HEK293 (cell line): ENCODE measurements around the gene FAN1.

Experiments used
- CTCF ChIA-PET: fragments of 350-600 bp; formaldehyde crosslinking; extraction: SDS; loops from one replicate; lab custom pipeline; 2021; ENCODE audit warnings: antibody characterized with exemption; lab: Yijun Ruan, JAX
- POLR2A ChIA-PET: fragments of 300-600 bp; formaldehyde crosslinking; extraction: SDS; loops from one replicate; lab custom pipeline; 2020; ENCODE audit warnings: antibody characterized with exemption, inconsistent platforms; lab: Yijun Ruan, JAX
- H3K27ac ChIP-seq: fragments of 200-500 bp; sonication (Bioruptor generic); 2 replicates; pipeline ENCODE4 v1.5.1; 2014; ENCODE audit warnings: low read depth, low read length, control low read depth, inconsistent platforms; ENCODE audit errors: extremely low read depth
- H3K36me3 ChIP-seq, 2 experiments: fragments of 200-500 bp in 1 of 2; sonication (Bioruptor generic) in 1 of 2; 1 replicate in 1 of 2; 2 replicates in 1 of 2; pipeline ENCODE4 v1.5.1; 2014 to 2017; ENCODE audit warnings: inconsistent platforms in 2 of 2, low read length in 2 of 2; ENCODE audit not compliant: control insufficient read depth in 2 of 2, insufficient read depth in 1 of 2
- H3K4me1 ChIP-seq: fragments of 200-500 bp; sonication (Bioruptor generic); 2 replicates; pipeline ENCODE4 v1.5.1; 2014; ENCODE audit warnings: mild to moderate bottlenecking, low read length, inconsistent platforms; ENCODE audit not compliant: control insufficient read depth, insufficient read depth
- H3K4me3 ChIP-seq: 2 replicates; pipeline ENCODE4 v1.5.1; 2011; ENCODE audit warnings: low read depth, mild to moderate bottlenecking, control low read depth, low read length, moderate library complexity
- H3K9me3 ChIP-seq: fragments of 200-500 bp; sonication (Bioruptor generic); 2 replicates; pipeline ENCODE4 v1.5.1; 2014; ENCODE audit warnings: low read depth, low read length, inconsistent platforms; ENCODE audit not compliant: control insufficient read depth, insufficient read depth
- HOXC10 ChIP-seq: sonication (generic); formaldehyde crosslinking; IDR thresholded peaks from 2 replicates; pipeline ENCODE4 v1.8.1; 2023; ENCODE audit warnings: mild to moderate bottlenecking, missing genetic modification reagents
- SCRT2 ChIP-seq: fragments of 450-650 bp; formaldehyde crosslinking; IDR thresholded peaks from 2 replicates; pipeline ENCODE4 v1.5.1; 2016; ENCODE audit warnings: missing biosample characterization, missing genetic modification characterization
- WT1 ChIP-seq: fragments of 450-650 bp; formaldehyde crosslinking; IDR thresholded peaks from 2 replicates; pipeline ENCODE4 v1.5.1; 2016; ENCODE audit warnings: missing biosample characterization, missing genetic modification characterization
- ZBTB49 ChIP-seq: fragments of 450-650 bp; formaldehyde crosslinking; IDR thresholded peaks from 2 replicates; pipeline ENCODE4 v1.5.1; 2016; ENCODE audit warnings: missing biosample characterization, missing genetic modification characterization, low read depth
- ZBTB7A ChIP-seq: fragments of 450-650 bp; formaldehyde crosslinking; IDR thresholded peaks from 2 replicates; pipeline ENCODE4 v1.5.1; 2016; ENCODE audit warnings: low read depth, missing biosample characterization, missing genetic modification characterization
- ZIC2 ChIP-seq: fragments of 450-650 bp; formaldehyde crosslinking; IDR thresholded peaks from 2 replicates; pipeline ENCODE4 v1.5.1; 2016; ENCODE audit warnings: missing biosample characterization, missing genetic modification characterization
- ZNF148 ChIP-seq: fragments of 450-650 bp; formaldehyde crosslinking; IDR thresholded peaks from 2 replicates; pipeline ENCODE4 v1.5.0; 2017; ENCODE audit warnings: missing biosample characterization, missing genetic modification characterization, borderline replicate concordance
- ZNF248 ChIP-seq: fragments of 450-650 bp; formaldehyde crosslinking; IDR thresholded peaks from 2 replicates; pipeline ENCODE4 v1.5.1; 2017; ENCODE audit warnings: missing biosample characterization, missing genetic modification characterization
- ZNF274 ChIP-seq, 2 experiments: fragments of 200-500 bp in 1 of 2; fragments of 450-650 bp in 1 of 2; sonication (Bioruptor generic) in 1 of 2; formaldehyde crosslinking in 1 of 2; IDR thresholded peaks; 2 replicates each; pipeline versions ENCODE4 v1.5.1 to v1.6.1; 2014 to 2016; ENCODE audit warnings: borderline replicate concordance in 1 of 2, inconsistent platforms in 1 of 2, low read length in 1 of 2, missing biosample characterization in 1 of 2, missing genetic modification characterization in 1 of 2
- ZNF398 ChIP-seq: fragments of 450-650 bp; formaldehyde crosslinking; IDR thresholded peaks from 2 replicates; pipeline ENCODE4 v1.5.1; 2017; ENCODE audit warnings: missing biosample characterization, missing genetic modification characterization
- ZNF548 ChIP-seq: fragments of 450-650 bp; formaldehyde crosslinking; IDR thresholded peaks from 2 replicates; pipeline ENCODE4 v1.5.1; 2016; ENCODE audit warnings: missing biosample characterization, missing genetic modification characterization
- ZNF555 ChIP-seq: fragments of 450-650 bp; formaldehyde crosslinking; conservative IDR thresholded peaks from 2 replicates; pipeline ENCODE4 v1.5.1; 2017; ENCODE audit warnings: missing biosample characterization, mild to moderate bottlenecking, missing genetic modification characterization, inconsistent platforms
- ZNF558 ChIP-seq: fragments of 450-650 bp; formaldehyde crosslinking; IDR thresholded peaks from 2 replicates; pipeline ENCODE4 v1.5.1; 2016; ENCODE audit warnings: missing biosample characterization, missing genetic modification characterization
- ZNF580 ChIP-seq: fragments of 450-650 bp; formaldehyde crosslinking; IDR thresholded peaks from 2 replicates; pipeline ENCODE4 v1.5.1; 2016; ENCODE audit warnings: missing biosample characterization, missing genetic modification characterization
- ZNF596 ChIP-seq: fragments of 450-650 bp; IDR thresholded peaks from 2 replicates; pipeline ENCODE4 v1.5.0; 2018; ENCODE audit warnings: missing biosample characterization, mild to moderate bottlenecking, missing genetic modification characterization, moderate library complexity
- ZNF654 ChIP-seq: fragments of 450-650 bp; formaldehyde crosslinking; IDR thresholded peaks from 2 replicates; pipeline ENCODE4 v1.5.1; 2016; ENCODE audit warnings: low read depth, missing biosample characterization, missing genetic modification characterization
- ZNF792 ChIP-seq: fragments of 450-650 bp; formaldehyde crosslinking; IDR thresholded peaks from 2 replicates; pipeline ENCODE4 v1.5.1; 2016; ENCODE audit warnings: missing biosample characterization, missing genetic modification characterization
- ZNF830 ChIP-seq: fragments of 450-650 bp; IDR thresholded peaks from 2 replicates; pipeline ENCODE4 v1.5.0; 2018; ENCODE audit warnings: missing biosample characterization, missing genetic modification characterization, low read depth, mild to moderate bottlenecking, moderate library complexity
- ZSCAN16 ChIP-seq: fragments of 450-650 bp; formaldehyde crosslinking; IDR thresholded peaks from 2 replicates; pipeline ENCODE4 v1.5.1; 2016; ENCODE audit warnings: missing biosample characterization, missing genetic modification characterization
- ZSCAN23 ChIP-seq: fragments of 450-650 bp; formaldehyde crosslinking; IDR thresholded peaks from 2 replicates; pipeline ENCODE4 v1.5.1; 2016; ENCODE audit warnings: missing biosample characterization, missing genetic modification characterization
- ZSCAN30 ChIP-seq: fragments of 450-650 bp; IDR thresholded peaks from 2 replicates; pipeline ENCODE4 v1.5.1; 2018; ENCODE audit warnings: missing biosample characterization, mild to moderate bottlenecking, missing genetic modification characterization, moderate library complexity

The FAN1 gene

GRCh38 chr15:30921106-30921505, 17.4 kb downstream of the FAN1 start (continued):
- TF ChIP-seq ZBTB49 (tag by site-specific recombination) = no peak
- TF ChIP-seq, all 188 proteins: peak for 0

- TF ChIP-seq HOXC10 (CRISPR knock-in tag) (no peak), ZNF558 (tag by site-specific recombination) (no peak), ZNF830 (tag by site-specific recombination) (no peak), ZIC2 (tag by site-specific recombination) (no peak), ZNF596 (tag by site-specific recombination) (no peak), ZNF548 (no peak), WT1 (no peak), SCRT2 (tag by site-specific recombination) (no peak), ZNF248 (tag by site-specific recombination) (no peak), ZNF148 (no peak), ZNF274 (IDR thresholded peaks at IDR 0.05; ENCODE audit: low read length) (no peak), ZNF274 (tag by site-specific recombination; IDR thresholded peaks at IDR 0.05; ENCODE audit: borderline replicate concordance) (no peak), ZSCAN30 (no peak)
- Histone ChIP-seq H3K27ac (no peak overlapping the region), H3K36me3 (peaks cover 8 to 94% of the 10 kb centered on the region in 2 experiments), H3K4me1 (no peaks in the 10 kb centered on the region), H3K4me3 (no peak overlapping the region), H3K9me3 (no peaks in the 10 kb centered on the region)
- ChIA-PET CTCF (no interaction called here), POLR2A (no interaction called here)
Measured at GRCh38 chr15:30921781-30922479, 18.2 kb downstream of the FAN1 start.

- CTCF ChIA-PET = no interaction called here
- no peaks in the 10 kb centered on the region for H3K9me3 ChIP-seq
- no peaks in the 10 kb centered on the region for H3K4me1 ChIP-seq
- POLR2A ChIA-PET = no interaction called here
- no peak overlapping the region for H3K27ac ChIP-seq
- TF ChIP-seq ZNF580 (tag by site-specific recombination) (no peak), ZBTB7A (no peak), ZNF398 (no peak), ZNF654 (no peak), ZSCAN16 (tag by site-specific recombination) (no peak), ZNF555 (tag by site-specific recombination) (no peak), ZNF792 (tag by site-specific recombination) (no peak), ZSCAN23 (tag by site-specific recombination) (no peak)
- H3K4me3 ChIP-seq = no peak overlapping the region
- H3K36me3 ChIP-seq = peaks cover 8 to 95% of the 10 kb centered on the region in 2 experiments
Measured at GRCh38 chr15:30922480-30923311, 19.0 kb downstream of the FAN1 start.
